HEK293 (cell line): ENCODE measurements around the gene KATNB1.
"Not testable (repeated sequence)": the region's sequence is repeated elsewhere in the genome, so short reads cannot be mapped to it uniquely, and the experiment has no call there.

Experiments used
- CTCF ChIA-PET: fragments of 350-600 bp; formaldehyde crosslinking; extraction: SDS; loops from one replicate; lab custom pipeline; 2021; ENCODE audit warnings: antibody characterized with exemption; lab: Yijun Ruan, JAX
- POLR2A ChIA-PET: fragments of 300-600 bp; formaldehyde crosslinking; extraction: SDS; loops from one replicate; lab custom pipeline; 2020; ENCODE audit warnings: antibody characterized with exemption, inconsistent platforms; lab: Yijun Ruan, JAX
- H3K27ac ChIP-seq: fragments of 200-500 bp; sonication (Bioruptor generic); 2 replicates; pipeline ENCODE4 v1.5.1; 2014; ENCODE audit warnings: low read depth, low read length, control low read depth, inconsistent platforms; ENCODE audit errors: extremely low read depth
- H3K36me3 ChIP-seq, 2 experiments: fragments of 200-500 bp in 1 of 2; sonication (Bioruptor generic) in 1 of 2; 1 replicate in 1 of 2; 2 replicates in 1 of 2; pipeline ENCODE4 v1.5.1; 2014 to 2017; ENCODE audit warnings: inconsistent platforms in 2 of 2, low read length in 2 of 2; ENCODE audit not compliant: control insufficient read depth in 2 of 2, insufficient read depth in 1 of 2
- H3K4me1 ChIP-seq: fragments of 200-500 bp; sonication (Bioruptor generic); 2 replicates; pipeline ENCODE4 v1.5.1; 2014; ENCODE audit warnings: mild to moderate bottlenecking, low read length, inconsistent platforms; ENCODE audit not compliant: control insufficient read depth, insufficient read depth
- H3K4me3 ChIP-seq: 2 replicates; pipeline ENCODE4 v1.5.1; 2011; ENCODE audit warnings: low read depth, mild to moderate bottlenecking, control low read depth, low read length, moderate library complexity
- H3K9me3 ChIP-seq: fragments of 200-500 bp; sonication (Bioruptor generic); 2 replicates; pipeline ENCODE4 v1.5.1; 2014; ENCODE audit warnings: low read depth, low read length, inconsistent platforms; ENCODE audit not compliant: control insufficient read depth, insufficient read depth
- EGR2 ChIP-seq: fragments of 450-650 bp; formaldehyde crosslinking; IDR thresholded peaks from 2 replicates; pipeline ENCODE4 v1.5.1; 2016; ENCODE audit warnings: low read depth, missing biosample characterization, missing genetic modification characterization
- HOXC10 ChIP-seq: sonication (generic); formaldehyde crosslinking; IDR thresholded peaks from 2 replicates; pipeline ENCODE4 v1.8.1; 2023; ENCODE audit warnings: mild to moderate bottlenecking, missing genetic modification reagents
- IKZF3 ChIP-seq: fragments of 450-650 bp; IDR thresholded peaks from 2 replicates; pipeline ENCODE4 v1.5.0; 2018; ENCODE audit warnings: missing biosample characterization, mild to moderate bottlenecking, missing genetic modification characterization, moderate library complexity
- KLF8 ChIP-seq: fragments of 450-650 bp; formaldehyde crosslinking; IDR thresholded peaks from 2 replicates; pipeline ENCODE4 v1.5.1; 2016; ENCODE audit warnings: missing biosample characterization, missing genetic modification characterization
- KLF9 ChIP-seq: fragments of 450-650 bp; formaldehyde crosslinking; IDR thresholded peaks from 2 replicates; pipeline ENCODE4 v1.5.1; 2016; ENCODE audit warnings: missing biosample characterization, missing genetic modification characterization, low read depth
- REPIN1 ChIP-seq: fragments of 450-650 bp; formaldehyde crosslinking; IDR thresholded peaks from 2 replicates; pipeline ENCODE4 v1.5.1; 2017; ENCODE audit warnings: missing biosample characterization, missing genetic modification characterization, low read depth
- ZBTB21 ChIP-seq: fragments of 450-650 bp; formaldehyde crosslinking; IDR thresholded peaks from 2 replicates; pipeline ENCODE4 v1.5.1; 2017; ENCODE audit warnings: missing biosample characterization, missing genetic modification characterization
- ZBTB8A ChIP-seq: fragments of 450-650 bp; formaldehyde crosslinking; IDR thresholded peaks from 2 replicates; pipeline ENCODE4 v1.5.1; 2016; ENCODE audit warnings: missing biosample characterization, missing genetic modification characterization
- ZFHX2 ChIP-seq: fragments of 450-650 bp; formaldehyde crosslinking; conservative IDR thresholded peaks from 2 replicates; pipeline ENCODE4 v1.5.1; 2016; ENCODE audit warnings: missing biosample characterization, missing genetic modification characterization
- ZNF140 ChIP-seq: fragments of 450-650 bp; formaldehyde crosslinking; IDR thresholded peaks from 2 replicates; pipeline ENCODE4 v1.5.1; 2016; ENCODE audit warnings: missing biosample characterization, missing genetic modification characterization
- ZNF37A ChIP-seq: fragments of 450-650 bp; IDR thresholded peaks from 2 replicates; pipeline ENCODE4 v1.5.1; 2018; ENCODE audit warnings: missing biosample characterization, missing genetic modification characterization
- ZNF473 ChIP-seq: fragments of 450-650 bp; formaldehyde crosslinking; IDR thresholded peaks from 2 replicates; pipeline ENCODE4 v1.5.1; 2017; ENCODE audit warnings: missing biosample characterization, missing genetic modification characterization
- ZNF48 ChIP-seq: fragments of 450-650 bp; formaldehyde crosslinking; IDR thresholded peaks from 2 replicates; pipeline ENCODE4 v1.5.1; 2016; ENCODE audit warnings: missing biosample characterization, missing genetic modification characterization
- ZNF530 ChIP-seq: fragments of 450-650 bp; formaldehyde crosslinking; IDR thresholded peaks from 2 replicates; pipeline ENCODE4 v1.5.1; 2016; ENCODE audit warnings: low read depth, missing biosample characterization, missing genetic modification characterization
- ZNF610 ChIP-seq: fragments of 450-650 bp; formaldehyde crosslinking; IDR thresholded peaks from 2 replicates; pipeline ENCODE4 v1.5.1; 2016; ENCODE audit warnings: missing biosample characterization, missing genetic modification characterization, borderline replicate concordance
- ZNF791 ChIP-seq: fragments of 450-650 bp; formaldehyde crosslinking; IDR thresholded peaks from 2 replicates; pipeline ENCODE4 v1.5.1; 2016; ENCODE audit warnings: missing biosample characterization, missing genetic modification characterization
- ZSCAN16 ChIP-seq: fragments of 450-650 bp; formaldehyde crosslinking; IDR thresholded peaks from 2 replicates; pipeline ENCODE4 v1.5.1; 2016; ENCODE audit warnings: missing biosample characterization, missing genetic modification characterization
- ZSCAN30 ChIP-seq: fragments of 450-650 bp; IDR thresholded peaks from 2 replicates; pipeline ENCODE4 v1.5.1; 2018; ENCODE audit warnings: missing biosample characterization, mild to moderate bottlenecking, missing genetic modification characterization, moderate library complexity
- TF ChIP-seq, protein P1 (sequence below): fragments of 450-650 bp; formaldehyde crosslinking; IDR thresholded peaks from 2 replicates; pipeline ENCODE4 v1.5.1; 2016; ENCODE audit warnings: missing biosample characterization, missing genetic modification characterization
- TF ChIP-seq, protein P2 (sequence below): fragments of 450-650 bp; formaldehyde crosslinking; IDR thresholded peaks from 2 replicates; pipeline ENCODE4 v1.5.1; 2017; ENCODE audit warnings: missing biosample characterization, missing genetic modification characterization
- TF ChIP-seq, protein P3 (sequence below): fragments of 450-650 bp; formaldehyde crosslinking; IDR thresholded peaks from 2 replicates; pipeline ENCODE4 v1.5.1; 2016; ENCODE audit warnings: missing biosample characterization, missing genetic modification characterization

Gene KATNB1

DNA sequence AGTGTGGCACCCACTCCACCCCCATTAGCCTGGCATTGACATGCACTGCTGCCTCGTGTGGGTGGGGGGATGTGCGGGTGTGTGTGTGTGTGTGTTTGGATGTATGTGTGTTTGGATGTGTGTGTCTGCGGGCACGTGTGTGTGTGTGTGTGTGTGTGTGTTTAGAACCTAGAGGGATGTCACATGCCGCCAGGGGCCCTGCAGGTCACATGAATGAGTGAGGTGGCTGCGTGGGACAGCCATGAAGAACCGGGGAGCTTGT lies 9.0 kb downstream of the KATNB1 start:
- no peak overlapping the region for H3K4me3 ChIP-seq
- TF ChIP-seq, protein P1, sequence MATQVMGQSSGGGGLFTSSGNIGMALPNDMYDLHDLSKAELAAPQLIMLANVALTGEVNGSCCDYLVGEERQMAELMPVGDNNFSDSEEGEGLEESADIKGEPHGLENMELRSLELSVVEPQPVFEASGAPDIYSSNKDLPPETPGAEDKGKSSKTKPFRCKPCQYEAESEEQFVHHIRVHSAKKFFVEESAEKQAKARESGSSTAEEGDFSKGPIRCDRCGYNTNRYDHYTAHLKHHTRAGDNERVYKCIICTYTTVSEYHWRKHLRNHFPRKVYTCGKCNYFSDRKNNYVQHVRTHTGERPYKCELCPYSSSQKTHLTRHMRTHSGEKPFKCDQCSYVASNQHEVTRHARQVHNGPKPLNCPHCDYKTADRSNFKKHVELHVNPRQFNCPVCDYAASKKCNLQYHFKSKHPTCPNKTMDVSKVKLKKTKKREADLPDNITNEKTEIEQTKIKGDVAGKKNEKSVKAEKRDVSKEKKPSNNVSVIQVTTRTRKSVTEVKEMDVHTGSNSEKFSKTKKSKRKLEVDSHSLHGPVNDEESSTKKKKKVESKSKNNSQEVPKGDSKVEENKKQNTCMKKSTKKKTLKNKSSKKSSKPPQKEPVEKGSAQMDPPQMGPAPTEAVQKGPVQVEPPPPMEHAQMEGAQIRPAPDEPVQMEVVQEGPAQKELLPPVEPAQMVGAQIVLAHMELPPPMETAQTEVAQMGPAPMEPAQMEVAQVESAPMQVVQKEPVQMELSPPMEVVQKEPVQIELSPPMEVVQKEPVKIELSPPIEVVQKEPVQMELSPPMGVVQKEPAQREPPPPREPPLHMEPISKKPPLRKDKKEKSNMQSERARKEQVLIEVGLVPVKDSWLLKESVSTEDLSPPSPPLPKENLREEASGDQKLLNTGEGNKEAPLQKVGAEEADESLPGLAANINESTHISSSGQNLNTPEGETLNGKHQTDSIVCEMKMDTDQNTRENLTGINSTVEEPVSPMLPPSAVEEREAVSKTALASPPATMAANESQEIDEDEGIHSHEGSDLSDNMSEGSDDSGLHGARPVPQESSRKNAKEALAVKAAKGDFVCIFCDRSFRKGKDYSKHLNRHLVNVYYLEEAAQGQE (tag by site-specific recombination): no peak
- peak; percentile 81 for TF ChIP-seq EGR2 (tag by site-specific recombination)
- TF ChIP-seq, protein P2, sequence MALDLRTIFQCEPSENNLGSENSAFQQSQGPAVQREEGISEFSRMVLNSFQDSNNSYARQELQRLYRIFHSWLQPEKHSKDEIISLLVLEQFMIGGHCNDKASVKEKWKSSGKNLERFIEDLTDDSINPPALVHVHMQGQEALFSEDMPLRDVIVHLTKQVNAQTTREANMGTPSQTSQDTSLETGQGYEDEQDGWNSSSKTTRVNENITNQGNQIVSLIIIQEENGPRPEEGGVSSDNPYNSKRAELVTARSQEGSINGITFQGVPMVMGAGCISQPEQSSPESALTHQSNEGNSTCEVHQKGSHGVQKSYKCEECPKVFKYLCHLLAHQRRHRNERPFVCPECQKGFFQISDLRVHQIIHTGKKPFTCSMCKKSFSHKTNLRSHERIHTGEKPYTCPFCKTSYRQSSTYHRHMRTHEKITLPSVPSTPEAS (tag by site-specific recombination): peak; percentile 80
- TF ChIP-seq HOXC10 (CRISPR knock-in tag): no peak
- peak; percentile 87 for TF ChIP-seq ZFHX2
- no peak overlapping the region for H3K27ac ChIP-seq
- ChIA-PET POLR2A (no interaction called here), CTCF (interaction anchor here (0.8 kb wide), 1 partner anchor 63 kb away, joined by 3 read pairs; no protein-coding TSS in a partner anchor)
- H3K9me3 ChIP-seq: no peaks in the 10 kb centered on the region
- peaks cover 0 to 65% of the 10 kb centered on the region in 2 experiments; a peak in 2 of 3 replicates for H3K36me3 ChIP-seq
- H3K4me1 ChIP-seq: no peaks in the 10 kb centered on the region

DNA sequence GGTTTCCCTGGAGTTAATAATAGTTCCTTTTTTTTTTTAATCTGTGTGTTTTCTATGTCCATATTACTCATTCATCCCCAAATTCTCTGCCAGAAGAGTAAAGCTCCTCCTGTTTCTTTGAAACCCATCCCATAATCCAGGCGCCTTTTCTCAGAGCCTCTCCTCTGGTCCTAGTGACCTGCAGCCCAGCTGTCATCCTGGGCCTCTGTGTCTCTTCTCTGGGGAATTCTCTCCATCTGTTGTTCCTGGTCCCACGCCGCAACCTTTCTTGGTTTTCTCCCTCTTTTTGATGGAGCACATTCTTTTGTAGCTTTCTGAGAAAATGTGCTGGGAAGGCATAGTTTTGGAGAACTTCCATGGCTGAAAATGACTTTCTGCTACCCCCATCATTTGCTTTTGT lies 10.2 kb downstream of the KATNB1 start:
- Histone ChIP-seq H3K4me3 (no peak overlapping the region), H3K27ac (no peak overlapping the region), H3K9me3 (no peaks in the 10 kb centered on the region), H3K4me1 (no peaks in the 10 kb centered on the region), H3K36me3 (peaks cover 0 to 66% of the 10 kb centered on the region in 2 experiments; a peak in 2 of 3 replicates)
- TF ChIP-seq REPIN1 (no peak), ZNF140 (tag by site-specific recombination) (no peak), ZNF791 (tag by site-specific recombination) (no peak), ZNF37A (tag by site-specific recombination) (no peak), ZNF530 (tag by site-specific recombination) (no peak), ZNF48 (tag by site-specific recombination) (no peak), ZSCAN30 (tag by site-specific recombination) (no peak), ZBTB21 (tag by site-specific recombination) (no peak), ZNF610 (no peak), EGR2 (tag by site-specific recombination) (no peak), ZFHX2 (no peak), ZBTB8A (tag by site-specific recombination) (no peak), ZSCAN16 (tag by site-specific recombination) (no peak), IKZF3 (no peak), ZNF473 (no peak), KLF8 (no peak), KLF9 (tag by site-specific recombination) (no peak)
- TF ChIP-seq, protein P3, sequence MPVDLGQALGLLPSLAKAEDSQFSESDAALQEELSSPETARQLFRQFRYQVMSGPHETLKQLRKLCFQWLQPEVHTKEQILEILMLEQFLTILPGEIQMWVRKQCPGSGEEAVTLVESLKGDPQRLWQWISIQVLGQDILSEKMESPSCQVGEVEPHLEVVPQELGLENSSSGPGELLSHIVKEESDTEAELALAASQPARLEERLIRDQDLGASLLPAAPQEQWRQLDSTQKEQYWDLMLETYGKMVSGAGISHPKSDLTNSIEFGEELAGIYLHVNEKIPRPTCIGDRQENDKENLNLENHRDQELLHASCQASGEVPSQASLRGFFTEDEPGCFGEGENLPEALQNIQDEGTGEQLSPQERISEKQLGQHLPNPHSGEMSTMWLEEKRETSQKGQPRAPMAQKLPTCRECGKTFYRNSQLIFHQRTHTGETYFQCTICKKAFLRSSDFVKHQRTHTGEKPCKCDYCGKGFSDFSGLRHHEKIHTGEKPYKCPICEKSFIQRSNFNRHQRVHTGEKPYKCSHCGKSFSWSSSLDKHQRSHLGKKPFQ (tag by site-specific recombination): no peak
- TF ChIP-seq, protein P1 (tag by site-specific recombination): no peak
- ChIA-PET CTCF (interaction anchor here (0.6 to 1.5 kb wide), 4 partner anchors 11 to 200 kb away, joined by 3 to 4 read pairs (median 4); no protein-coding TSS in a partner anchor), POLR2A (no interaction called here)

DNA sequence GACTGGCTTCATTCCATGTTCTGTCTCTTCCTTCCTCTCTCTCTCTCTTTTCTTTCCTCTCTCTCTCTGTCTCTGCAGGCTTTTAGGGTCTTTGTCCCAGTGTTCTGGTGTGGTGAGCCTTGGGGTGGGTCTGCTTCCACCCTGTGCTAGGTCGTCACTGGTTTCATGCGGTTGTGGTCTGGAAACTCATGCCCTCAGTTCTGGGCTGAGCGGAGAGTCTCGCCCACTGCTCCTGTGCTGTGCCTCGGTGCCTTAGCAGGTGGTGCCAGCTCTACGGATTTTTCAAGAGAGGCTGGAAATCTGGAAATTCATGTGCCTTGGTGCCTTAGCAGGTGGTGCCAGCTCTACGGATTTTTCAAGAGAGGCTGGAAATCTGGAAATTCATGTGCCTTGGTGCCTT lies 10.7 kb downstream of the KATNB1 start:
- H3K4me3 ChIP-seq, POLR2A ChIA-PET, H3K4me1 ChIP-seq, H3K9me3 ChIP-seq, H3K27ac ChIP-seq: not testable (repeated sequence)
- peaks cover 0 to 68% of the 10 kb centered on the region in 2 experiments; a peak in 2 of 3 replicates for H3K36me3 ChIP-seq
- CTCF ChIA-PET: interaction anchor here (0.6 to 1.5 kb wide), 3 partner anchors 11 to 525 kb away, joined by 3 to 4 read pairs (median 3); no protein-coding TSS in a partner anchor
